Keratinocyte (primary cell): Measurements from ENCODE around the gene CD200. TPM values are rescaled to one million over a fixed set of nuclear protein-coding genes. Genes with fewer than 3 reads are reported as not detected.

Experiments
- DNase-seq: peaks from one replicate; pipeline ENCODE4 v3.0.0-alpha.2; 2011; ENCODE audit warnings: low read depth, missing footprints, low spot score
- FAIRE-seq: peaks from 2 replicates; lab custom pipeline; 2011; peaks lifted over from hg19 to GRCh38; lab: Jason Lieb, UNC
- H2AFZ ChIP-seq: 2 replicates; pipeline ENCODE4 v1.6.0; 2012; ENCODE audit warnings: low read length, control low read depth, inconsistent platforms; ENCODE audit not compliant: control insufficient read depth
- H3K27ac ChIP-seq: 2 replicates; pipeline ENCODE4 v1.5.1; 2011; ENCODE audit warnings: low read length; ENCODE audit not compliant: control insufficient read depth, insufficient read depth
- H3K27me3 ChIP-seq: 3 replicates; pipeline ENCODE4 v1.6.0; 2011; ENCODE audit warnings: low read length; ENCODE audit not compliant: control insufficient read depth, insufficient read depth; ENCODE audit errors: extremely low read depth
- H3K36me3 ChIP-seq, 2 experiments: 2 replicates in 1 of 2; 3 replicates in 1 of 2; pipeline ENCODE4 v1.5.1; 2011; ENCODE audit warnings: low read length in 2 of 2, mild to moderate bottlenecking in 1 of 2; ENCODE audit not compliant: control insufficient read depth in 2 of 2, insufficient read depth in 2 of 2; ENCODE audit errors: extremely low read depth in 1 of 2
- H3K4me1 ChIP-seq: 3 replicates; pipeline ENCODE4 v1.5.1; 2011; ENCODE audit warnings: low read length; ENCODE audit not compliant: control insufficient read depth, insufficient read depth; ENCODE audit errors: extremely low read depth
- H3K4me2 ChIP-seq: 3 replicates; pipeline ENCODE4 v1.6.0; 2011; ENCODE audit warnings: low read depth, low read length; ENCODE audit not compliant: control insufficient read depth, insufficient read depth; ENCODE audit errors: extremely low read depth
- H3K4me3 ChIP-seq, 3 experiments: fragments of 200-600 bp in 1 of 3; sonication (generic) in 1 of 3; 2 replicates in 2 of 3; 3 replicates in 1 of 3; pipeline ENCODE4 v1.5.1; 2011 to 2016; ENCODE audit warnings: low read length in 3 of 3, mild to moderate bottlenecking in 3 of 3, control low read depth in 2 of 3, inconsistent platforms in 1 of 3, low read depth in 1 of 3, mixed read lengths in 1 of 3, mixed run types in 1 of 3, moderate library complexity in 1 of 3; ENCODE audit not compliant: control insufficient read depth in 2 of 3, insufficient read depth in 2 of 3; ENCODE audit errors: extremely low read depth in 1 of 3
- H3K79me2 ChIP-seq: 2 replicates; pipeline ENCODE4 v1.6.0; 2012; ENCODE audit warnings: low read length; ENCODE audit not compliant: control insufficient read depth, insufficient read depth
- H3K9ac ChIP-seq: 3 replicates; pipeline ENCODE4 v1.6.0; 2011; ENCODE audit warnings: low read length; ENCODE audit not compliant: control insufficient read depth, insufficient read depth; ENCODE audit errors: extremely low read depth
- H3K9me1 ChIP-seq: 3 replicates; pipeline ENCODE4 v1.6.0; 2011; ENCODE audit warnings: low read length; ENCODE audit not compliant: control insufficient read depth, insufficient read depth; ENCODE audit errors: extremely low read depth
- H3K9me3 ChIP-seq: 2 replicates; pipeline ENCODE4 v1.5.1; 2012; ENCODE audit warnings: low read depth, low read length; ENCODE audit not compliant: control insufficient read depth
- H4K20me1 ChIP-seq: 3 replicates; pipeline ENCODE4 v1.6.0; 2011; ENCODE audit warnings: low read length; ENCODE audit not compliant: control insufficient read depth, insufficient read depth; ENCODE audit errors: extremely low read depth
- EZH2 ChIP-seq: IDR thresholded peaks from one replicate; pipeline ENCODE4 v1.6.1; 2012; ENCODE audit warnings: inconsistent platforms, mild to moderate bottlenecking, low read length, moderate library complexity
- dilution Hi-C: fragments of 300-500 bp; cut with MboI; formaldehyde crosslinking; loops from one replicate; pipeline ENCODE4 v1.7.0; 2020; ENCODE audit warnings: low sequenced_read_pairs; ENCODE audit not compliant: extremely low pct_ligation_motif_present
- polyA plus RNA-seq, 5 experiments: library from polyadenylated mRNA; depleted of rRNA in 3 of 5; stranded (reverse) in 3 of 5; stranded (forward) in 1 of 5; unstranded in 1 of 5; fragments of >200 nt; gene quantifications; 1 replicate in 1 of 5; 2 replicates in 3 of 5; 3 replicates in 1 of 5; pipeline versions ENCODE4 v1.2.1 to v1.2.3, GENCODE V29; 2011 to 2012; ENCODE audit warnings: missing spikeins in 2 of 5, low read depth in 1 of 5, low replicate concordance in 1 of 5
- TF ChIP-seq, protein P1 (sequence below), 3 experiments: IDR thresholded peaks in 1 of 3; conservative IDR thresholded peaks in 1 of 3; optimal IDR thresholded peaks in 1 of 3; 2 replicates in 2 of 3; 3 replicates in 1 of 3; pipeline versions ENCODE3 to v1.5.1; 2011; ENCODE audit warnings: low read length in 3 of 3, mild to moderate bottlenecking in 3 of 3, moderate library complexity in 2 of 3, control low read depth in 1 of 3, inconsistent platforms in 1 of 3; ENCODE audit not compliant: insufficient read depth in 2 of 3; ENCODE audit errors: extremely low read depth in 1 of 3

The CD200 gene
- polyA plus RNA-seq, 1 donor (not counting 4 experiments of a cell fraction or from before 2014, with no cell fraction given): 0.07 TPM

- no peak overlapping the region for H3K9ac ChIP-seq
- FAIRE-seq (no peak), DNase-seq (no peak)
- H3K9me3 ChIP-seq: no peaks in the 10 kb centered on the region
- dilution Hi-C loops: no loop called here
- TF ChIP-seq EZH2: no peak
- TF ChIP-seq, protein P1, sequence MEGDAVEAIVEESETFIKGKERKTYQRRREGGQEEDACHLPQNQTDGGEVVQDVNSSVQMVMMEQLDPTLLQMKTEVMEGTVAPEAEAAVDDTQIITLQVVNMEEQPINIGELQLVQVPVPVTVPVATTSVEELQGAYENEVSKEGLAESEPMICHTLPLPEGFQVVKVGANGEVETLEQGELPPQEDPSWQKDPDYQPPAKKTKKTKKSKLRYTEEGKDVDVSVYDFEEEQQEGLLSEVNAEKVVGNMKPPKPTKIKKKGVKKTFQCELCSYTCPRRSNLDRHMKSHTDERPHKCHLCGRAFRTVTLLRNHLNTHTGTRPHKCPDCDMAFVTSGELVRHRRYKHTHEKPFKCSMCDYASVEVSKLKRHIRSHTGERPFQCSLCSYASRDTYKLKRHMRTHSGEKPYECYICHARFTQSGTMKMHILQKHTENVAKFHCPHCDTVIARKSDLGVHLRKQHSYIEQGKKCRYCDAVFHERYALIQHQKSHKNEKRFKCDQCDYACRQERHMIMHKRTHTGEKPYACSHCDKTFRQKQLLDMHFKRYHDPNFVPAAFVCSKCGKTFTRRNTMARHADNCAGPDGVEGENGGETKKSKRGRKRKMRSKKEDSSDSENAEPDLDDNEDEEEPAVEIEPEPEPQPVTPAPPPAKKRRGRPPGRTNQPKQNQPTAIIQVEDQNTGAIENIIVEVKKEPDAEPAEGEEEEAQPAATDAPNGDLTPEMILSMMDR (optimal IDR thresholded peaks at IDR 0.05 in 1 of 3, IDR thresholded peaks at IDR 0.05 in 1 of 3, conservative IDR thresholded peaks at IDR 0.05 in 1 of 3; ENCODE audit: extremely low read depth in 1 of 3, insufficient read depth in 2 of 3, low read length in 3 of 3): no peak
- H4K20me1 ChIP-seq: no peaks in the 10 kb centered on the region
- H3K9me1 ChIP-seq: no peaks in the 10 kb centered on the region
- no peak overlapping the region for H2AFZ ChIP-seq
- H3K4me2 ChIP-seq: no peak overlapping the region
- peaks cover 5% of the 10 kb centered on the region for H3K4me1 ChIP-seq
- no peak overlapping the region for H3K27ac ChIP-seq
- no peak overlapping the region for H3K4me3 ChIP-seq
- H3K27me3 ChIP-seq: no peaks in the 10 kb centered on the region
- no peaks in the 10 kb centered on the region for H3K79me2 ChIP-seq
- no peaks in the 10 kb centered on the region for H3K36me3 ChIP-seq
Measured at GRCh38 chr3:112372396-112372795, 39.4 kb downstream of the CD200 start.

DNA sequence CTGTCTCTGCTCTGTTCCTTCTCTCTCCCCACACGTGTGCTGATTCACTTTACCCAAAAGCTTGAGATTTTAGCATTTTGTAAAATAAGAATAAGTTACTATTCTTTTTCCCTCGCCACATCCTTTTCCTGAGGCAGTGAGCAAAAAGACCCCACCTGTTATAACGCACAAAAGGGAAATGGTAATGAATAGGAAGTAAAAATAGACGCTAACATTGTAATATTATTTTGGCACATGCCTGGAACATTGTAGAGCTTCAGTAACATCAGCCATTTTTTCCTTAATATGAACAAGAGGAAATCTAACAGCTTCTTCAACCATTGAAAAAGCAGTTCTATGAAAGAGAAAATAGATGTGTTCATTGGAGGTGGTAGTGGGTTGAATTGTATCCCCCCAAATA is 40.5 kb downstream of the CD200 start:
- DNase-seq: no peak
- Histone ChIP-seq H4K20me1 (no peaks in the 10 kb centered on the region), H3K27ac (no peak overlapping the region), H3K27me3 (no peaks in the 10 kb centered on the region), H3K4me3 (no peak overlapping the region), H3K36me3 (no peaks in the 10 kb centered on the region), H3K4me2 (no peak overlapping the region), H3K79me2 (no peaks in the 10 kb centered on the region), H3K9ac (no peak overlapping the region), H3K9me3 (no peaks in the 10 kb centered on the region), H3K9me1 (no peaks in the 10 kb centered on the region), H2AFZ (no peak overlapping the region), H3K4me1 (peaks cover 14% of the 10 kb centered on the region)
- TF ChIP-seq, protein P1 (optimal IDR thresholded peaks at IDR 0.05 in 1 of 3, IDR thresholded peaks at IDR 0.05 in 1 of 3, conservative IDR thresholded peaks at IDR 0.05 in 1 of 3; ENCODE audit: extremely low read depth in 1 of 3, insufficient read depth in 2 of 3, low read length in 3 of 3): no peak
- TF ChIP-seq EZH2: no peak
- no peak for FAIRE-seq
- dilution Hi-C loops: no loop called here
